ENCODE results near the gene SPRY1.

SPRY1 gene

GRCh38 chr4:123380728-123381716 is 15.6 kb upstream of the SPRY1 start:
- Mint-ChIP-seq H3K9me3 (no peaks in the 10 kb centered on the region), H3K4me3 (no peak overlapping the region), H3K27ac (no peak overlapping the region), H3K4me1 (peaks cover under 1% of the 10 kb centered on the region), H3K36me3 (ENCODE audit: low read depth) (no peaks in the 10 kb centered on the region), H3K27me3 (ENCODE audit: low read depth) (peaks cover 3% of the 10 kb centered on the region)
- no peak for TF ChIP-seq CTCF (IDR thresholded peaks at IDR 0.05; ENCODE audit: unreplicated experiment in 3 of 3)

GRCh38 chr4:123381996-123382395 is 14.6 kb upstream of the SPRY1 start:
- Mint-ChIP-seq H3K27me3 (ENCODE audit: low read depth) (peaks cover 3% of the 10 kb centered on the region), H3K36me3 (ENCODE audit: low read depth) (no peaks in the 10 kb centered on the region), H3K27ac (no peak overlapping the region), H3K4me3 (no peak overlapping the region), H3K9me3 (no peaks in the 10 kb centered on the region), H3K4me1 (peaks cover 9% of the 10 kb centered on the region)
- no peak for TF ChIP-seq CTCF (IDR thresholded peaks at IDR 0.05; ENCODE audit: unreplicated experiment in 3 of 3)

GRCh38 chr4:123383566-123383965 is 13.0 kb upstream of the SPRY1 start:
- H3K27me3 Mint-ChIP-seq (ENCODE audit: low read depth) = peaks cover 3% of the 10 kb centered on the region
- peaks cover 9% of the 10 kb centered on the region for H3K4me1 Mint-ChIP-seq
- no peak overlapping the region for H3K4me3 Mint-ChIP-seq
- no peaks in the 10 kb centered on the region for H3K9me3 Mint-ChIP-seq
- H3K36me3 Mint-ChIP-seq (ENCODE audit: low read depth) = no peaks in the 10 kb centered on the region
- no peak overlapping the region for H3K27ac Mint-ChIP-seq
- TF ChIP-seq CTCF (IDR thresholded peaks at IDR 0.05; ENCODE audit: unreplicated experiment in 3 of 3) = no peak

- Mint-ChIP-seq H3K4me3 (no peak overlapping the region), H3K27me3 (ENCODE audit: low read depth) (peaks cover 3% of the 10 kb centered on the region), H3K36me3 (ENCODE audit: low read depth) (no peaks in the 10 kb centered on the region), H3K4me1 (peaks cover 13% of the 10 kb centered on the region), H3K27ac (no peak overlapping the region), H3K9me3 (no peaks in the 10 kb centered on the region)
- no peak for TF ChIP-seq CTCF (IDR thresholded peaks at IDR 0.05; ENCODE audit: unreplicated experiment in 3 of 3)
These were observed 10.0 kb upstream of the SPRY1 start for GRCh38 chr4:123386609-123387008.

- peak; percentile 37 to 57 (median 44) for TF ChIP-seq CTCF (IDR thresholded peaks at IDR 0.05; ENCODE audit: unreplicated experiment in 3 of 3)
- H3K36me3 Mint-ChIP-seq (ENCODE audit: low read depth) = no peaks in the 10 kb centered on the region
- peaks cover 22% of the 10 kb centered on the region for H3K4me1 Mint-ChIP-seq
- no peak overlapping the region for H3K4me3 Mint-ChIP-seq
- no peaks in the 10 kb centered on the region for H3K9me3 Mint-ChIP-seq
- H3K27me3 Mint-ChIP-seq (ENCODE audit: low read depth) = no peaks in the 10 kb centered on the region
- no peak overlapping the region for H3K27ac Mint-ChIP-seq
These were observed 5.6 kb upstream of the SPRY1 start for GRCh38 chr4:123390846-123391456.
